Stimulated activated CD4-positive, alpha-beta T cell treated with anti-CD3 and anti-CD28 coated beads, Interleukin-15, amount 100 ng/mL, for 48 hours (primary cell): ENCODE measurements around the gene DPY19L1.
"Not testable (repeated sequence)": the region's sequence is repeated elsewhere in the genome, so short reads cannot be mapped to it uniquely, and the experiment has no call there.

Source experiments
- DNase-seq, 2 donors: peaks; one replicate each; pipeline ENCODE4 v3.0.0-alpha.2; 2020; ENCODE audit warnings: low read depth in 2 of 2

Gene DPY19L1

GRCh38 chr7:34988442-34989125 lies 48.7 kb downstream of the DPY19L1 start:
- not testable (repeated sequence) for DNase-seq

GRCh38 chr7:34985155-34985554 lies 52.1 kb downstream of the DPY19L1 start:
- DNase-seq = not testable (repeated sequence)

- not testable (repeated sequence) for DNase-seq
Observed at GRCh38 chr7:34984140-34984539, 53.1 kb downstream of the DPY19L1 start.

- DNase-seq = no peak
Observed at GRCh38 chr7:34982371-34983019, 54.8 kb downstream of the DPY19L1 start.

GRCh38 chr7:34979124-34979523 lies 58.2 kb downstream of the DPY19L1 start:
- not testable (repeated sequence) for DNase-seq

GRCh38 chr7:34973400-34973760 lies 63.9 kb downstream of the DPY19L1 start:
- DNase-seq = no peak

- not testable (repeated sequence) for DNase-seq
Observed at GRCh38 chr7:34972739-34973399, 64.4 kb downstream of the DPY19L1 start.

- not testable (repeated sequence) for DNase-seq
Observed at GRCh38 chr7:34967818-34968217, 69.5 kb downstream of the DPY19L1 start.

GRCh38 chr7:34966504-34966903 lies 70.8 kb downstream of the DPY19L1 start:
- DNase-seq = not testable (repeated sequence)

GRCh38 chr7:34958021-34958420 lies 79.3 kb downstream of the DPY19L1 start:
- DNase-seq = no peak

GRCh38 chr7:34952822-34953221 lies 84.5 kb downstream of the DPY19L1 start:
- DNase-seq = no peak

GRCh38 chr7:34949361-34949760 lies 87.9 kb downstream of the DPY19L1 start:
- no peak for DNase-seq

- not testable (repeated sequence) for DNase-seq
Observed at GRCh38 chr7:34947427-34947826, 89.9 kb downstream of the DPY19L1 start.

GRCh38 chr7:34946486-34946885 lies 90.8 kb downstream of the DPY19L1 start:
- DNase-seq = no peak

- not testable (repeated sequence) for DNase-seq
Observed at GRCh38 chr7:34945894-34946477, 91.3 kb downstream of the DPY19L1 start.

- DNase-seq = no peak
Observed at GRCh38 chr7:34939175-34939574, 98.1 kb downstream of the DPY19L1 start.

GRCh38 chr7:34935735-34936165 lies 101.5 kb downstream of the DPY19L1 start:
- DNase-seq = not testable (repeated sequence)

- DNase-seq = no peak
Observed at GRCh38 chr7:34931739-34932138, 105.5 kb downstream of the DPY19L1 start.

- not testable (repeated sequence) for DNase-seq
Observed at GRCh38 chr7:34929783-34930182, 107.5 kb downstream of the DPY19L1 start.

- no peak for DNase-seq
Observed at GRCh38 chr7:34928560-34928959, 108.7 kb downstream of the DPY19L1 start.

GRCh38 chr7:34928052-34928451 lies 109.2 kb downstream of the DPY19L1 start:
- DNase-seq = peak; percentile 28 to 39

- DNase-seq = not testable (repeated sequence)
Observed at GRCh38 chr7:34920470-34920869, 116.8 kb downstream of the DPY19L1 start.
